ENCODE results near the gene PDE3B. TPM values are rescaled to one million over a fixed set of nuclear protein-coding genes. Genes with fewer than 3 reads are reported as not detected.

PDE3B gene
- total RNA-seq, 1 experiment from 2014 or later: 0.23 TPM

DNA sequence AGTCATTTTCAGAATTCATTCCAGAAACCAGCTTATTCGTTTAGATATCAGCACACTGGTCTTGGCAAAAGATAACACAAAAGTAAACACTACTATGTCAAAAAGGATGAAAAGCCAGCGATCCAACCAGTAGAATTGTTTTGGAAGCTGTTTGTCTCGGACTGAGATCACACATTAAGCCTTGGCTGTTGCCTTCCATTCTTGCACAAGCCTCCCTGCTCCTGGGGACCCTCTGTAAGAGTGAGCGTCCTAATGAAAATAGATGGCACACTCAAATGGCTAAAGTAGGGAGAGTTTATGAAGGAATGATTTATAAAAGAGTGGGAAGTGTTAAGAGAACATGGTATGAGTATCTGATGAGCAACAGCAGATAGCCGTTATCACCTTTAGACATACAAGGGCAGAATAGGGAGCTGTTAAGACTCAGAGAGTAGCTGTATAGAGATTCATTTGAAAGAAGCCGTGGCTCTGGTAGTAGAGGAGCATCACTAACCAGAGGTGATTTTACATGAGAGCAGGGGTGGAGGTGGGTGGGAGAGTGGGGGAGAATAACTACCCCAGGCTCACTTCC, 25.2 kb downstream of the PDE3B start:
- H3K4me3 Mint-ChIP-seq (ENCODE audit: unreplicated experiment): no peak overlapping the region
- POLR2A ChIA-PET: interaction anchor here (0.7 kb wide), 1 partner anchor 268 kb away, joined by 4 read pairs; no protein-coding TSS in a partner anchor
- no peaks in the 10 kb centered on the region for H3K9me3 Mint-ChIP-seq (ENCODE audit: unreplicated experiment)
- TF ChIP-seq, protein P1, sequence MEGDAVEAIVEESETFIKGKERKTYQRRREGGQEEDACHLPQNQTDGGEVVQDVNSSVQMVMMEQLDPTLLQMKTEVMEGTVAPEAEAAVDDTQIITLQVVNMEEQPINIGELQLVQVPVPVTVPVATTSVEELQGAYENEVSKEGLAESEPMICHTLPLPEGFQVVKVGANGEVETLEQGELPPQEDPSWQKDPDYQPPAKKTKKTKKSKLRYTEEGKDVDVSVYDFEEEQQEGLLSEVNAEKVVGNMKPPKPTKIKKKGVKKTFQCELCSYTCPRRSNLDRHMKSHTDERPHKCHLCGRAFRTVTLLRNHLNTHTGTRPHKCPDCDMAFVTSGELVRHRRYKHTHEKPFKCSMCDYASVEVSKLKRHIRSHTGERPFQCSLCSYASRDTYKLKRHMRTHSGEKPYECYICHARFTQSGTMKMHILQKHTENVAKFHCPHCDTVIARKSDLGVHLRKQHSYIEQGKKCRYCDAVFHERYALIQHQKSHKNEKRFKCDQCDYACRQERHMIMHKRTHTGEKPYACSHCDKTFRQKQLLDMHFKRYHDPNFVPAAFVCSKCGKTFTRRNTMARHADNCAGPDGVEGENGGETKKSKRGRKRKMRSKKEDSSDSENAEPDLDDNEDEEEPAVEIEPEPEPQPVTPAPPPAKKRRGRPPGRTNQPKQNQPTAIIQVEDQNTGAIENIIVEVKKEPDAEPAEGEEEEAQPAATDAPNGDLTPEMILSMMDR (IDR thresholded peaks at IDR 0.05; ENCODE audit: unreplicated experiment): no peak
- CTCF ChIA-PET: no interaction called here
- H3K27ac Mint-ChIP-seq (ENCODE audit: low read depth, unreplicated experiment): no peak overlapping the region
- no peaks in the 10 kb centered on the region for H3K36me3 Mint-ChIP-seq (ENCODE audit: insufficient read depth, unreplicated experiment)
- H3K4me1 Mint-ChIP-seq (ENCODE audit: insufficient read depth, unreplicated experiment): peaks cover 9% of the 10 kb centered on the region
- peaks cover 10% of the 10 kb centered on the region for H3K27me3 Mint-ChIP-seq (ENCODE audit: insufficient read depth, unreplicated experiment)
- intact Hi-C loops (cut with micrococcal nuclease): no loop called here
- BruUV-seq (replicated peaks): no TSS peak
- no peak for DNase-seq (ENCODE audit: unreplicated experiment)

DNA sequence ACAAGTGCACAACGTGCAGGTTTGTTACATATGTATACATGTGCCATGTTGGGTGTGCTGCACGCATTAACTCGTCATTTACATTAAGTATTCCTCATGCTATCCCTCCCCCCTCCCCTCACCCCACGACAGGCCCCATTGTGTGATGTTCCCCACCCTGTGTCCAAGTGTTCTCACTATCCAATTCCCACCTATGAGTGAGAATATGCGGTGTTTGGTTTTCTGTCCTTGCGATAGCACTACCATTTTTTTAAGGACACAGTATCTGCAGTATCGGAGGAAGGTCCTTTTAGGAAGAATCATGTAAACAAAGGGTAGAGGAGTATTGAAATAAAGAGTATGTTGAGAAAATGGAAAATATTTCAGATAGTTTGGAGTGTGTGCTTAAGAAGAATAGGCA, 25.9 kb downstream of the PDE3B start:
- CTCF ChIA-PET: no interaction called here

DNA sequence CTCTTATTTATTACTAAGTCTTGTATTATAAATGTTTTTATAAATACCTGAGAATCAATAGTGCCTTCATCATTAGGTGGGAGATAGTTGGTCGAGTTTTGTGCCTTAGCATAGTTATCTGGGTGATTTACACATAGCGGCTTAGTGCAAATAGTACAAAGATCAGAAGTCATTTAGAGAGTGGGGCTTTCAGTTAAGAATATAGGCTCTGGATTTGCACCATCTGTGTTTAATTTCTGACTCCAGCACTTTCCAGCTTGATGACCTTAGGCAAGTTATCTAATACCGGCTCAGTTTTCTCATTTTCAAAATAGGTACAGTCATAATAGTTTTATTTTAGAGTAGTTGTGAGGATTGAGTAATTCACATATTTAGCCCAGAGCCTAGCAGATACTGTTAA, 26.4 kb downstream of the PDE3B start:
- POLR2A ChIA-PET: no interaction called here
- H3K4me3 Mint-ChIP-seq (ENCODE audit: unreplicated experiment): no peak overlapping the region
- no TSS peak for BruUV-seq (replicated peaks)
- TF ChIP-seq, protein P1 (IDR thresholded peaks at IDR 0.05; ENCODE audit: unreplicated experiment): no peak
- no peak for DNase-seq (ENCODE audit: unreplicated experiment)
- H3K36me3 Mint-ChIP-seq (ENCODE audit: insufficient read depth, unreplicated experiment): no peaks in the 10 kb centered on the region
- no peaks in the 10 kb centered on the region for H3K9me3 Mint-ChIP-seq (ENCODE audit: unreplicated experiment)
- no peaks in the 10 kb centered on the region for H3K27me3 Mint-ChIP-seq (ENCODE audit: insufficient read depth, unreplicated experiment)
- intact Hi-C loops (cut with micrococcal nuclease): no loop called here
- CTCF ChIA-PET: interaction anchor here (0.6 kb wide), 1 partner anchor 1271 kb away, joined by 4 read pairs; no protein-coding TSS in a partner anchor
- H3K27ac Mint-ChIP-seq (ENCODE audit: low read depth, unreplicated experiment): no peak overlapping the region
- H3K4me1 Mint-ChIP-seq (ENCODE audit: insufficient read depth, unreplicated experiment): peaks cover 9% of the 10 kb centered on the region

More for the DNA sequence above, 25.9 kb downstream of the PDE3B start:
- Mint-ChIP-seq H3K4me3 (ENCODE audit: unreplicated experiment) (no peak overlapping the region), H3K4me1 (ENCODE audit: insufficient read depth, unreplicated experiment) (peaks cover 9% of the 10 kb centered on the region), H3K36me3 (ENCODE audit: insufficient read depth, unreplicated experiment) (no peaks in the 10 kb centered on the region), H3K9me3 (ENCODE audit: unreplicated experiment) (no peaks in the 10 kb centered on the region), H3K27ac (ENCODE audit: low read depth, unreplicated experiment) (no peak overlapping the region), H3K27me3 (ENCODE audit: insufficient read depth, unreplicated experiment) (peaks cover 3% of the 10 kb centered on the region)
- TF ChIP-seq, protein P1 (IDR thresholded peaks at IDR 0.05; ENCODE audit: unreplicated experiment): no peak
- BruUV-seq (replicated peaks): no TSS peak
- POLR2A ChIA-PET: no interaction called here
- intact Hi-C loops (cut with micrococcal nuclease): no loop called here
- DNase-seq (ENCODE audit: unreplicated experiment): no peak

DNA sequence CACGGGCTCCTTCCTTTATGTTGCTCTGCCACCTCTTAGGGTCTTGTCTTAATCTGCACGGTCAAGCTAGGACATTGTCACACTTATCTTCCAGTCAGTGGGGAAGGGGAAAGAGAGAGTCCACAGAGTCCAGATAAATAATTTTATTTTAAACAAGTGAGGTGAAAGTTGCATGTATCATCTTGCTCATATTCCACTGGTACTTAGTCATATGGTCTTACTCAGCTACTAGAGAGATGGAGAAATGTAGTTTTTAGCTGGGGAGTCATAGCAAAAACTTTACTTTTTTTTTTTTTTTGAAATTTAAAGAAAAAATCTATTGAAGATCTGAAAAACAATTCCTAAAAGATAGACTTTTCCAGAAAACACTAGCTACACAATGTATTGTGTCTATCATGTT, 29.0 kb downstream of the PDE3B start:
- intact Hi-C loops (cut with micrococcal nuclease): no loop called here
- peak; percentile 5 for DNase-seq (ENCODE audit: unreplicated experiment)
- BruUV-seq (replicated peaks): no TSS peak
- Mint-ChIP-seq H3K36me3 (ENCODE audit: insufficient read depth, unreplicated experiment) (no peaks in the 10 kb centered on the region), H3K4me3 (ENCODE audit: unreplicated experiment) (no peak overlapping the region), H3K27ac (ENCODE audit: low read depth, unreplicated experiment) (no peak overlapping the region), H3K27me3 (ENCODE audit: insufficient read depth, unreplicated experiment) (no peaks in the 10 kb centered on the region), H3K9me3 (ENCODE audit: unreplicated experiment) (no peaks in the 10 kb centered on the region), H3K4me1 (ENCODE audit: insufficient read depth, unreplicated experiment) (peaks cover 9% of the 10 kb centered on the region)
- TF ChIP-seq, protein P1 (IDR thresholded peaks at IDR 0.05; ENCODE audit: unreplicated experiment): no peak
- POLR2A ChIA-PET: interaction anchor here (1.1 kb wide), 1 partner anchor 219 kb away, joined by 3 read pairs; the partner anchor contains the start of gene CYP2R1
- CTCF ChIA-PET: interaction anchor here (1.2 kb wide), 1 partner anchor 27 kb away, joined by 3 read pairs; no protein-coding TSS in a partner anchor
